Measurements from ENCODE around the gene BAK1. TPM values are rescaled to one million over a fixed set of nuclear protein-coding genes. Genes with fewer than 3 reads are reported as not detected.

The BAK1 gene
- total and polyA plus RNA-seq, 2 of the 13 experiments (the other 11 are each of a cell fraction or from before 2014, with no cell fraction given): 15.0 to 23.8 TPM

DNA sequence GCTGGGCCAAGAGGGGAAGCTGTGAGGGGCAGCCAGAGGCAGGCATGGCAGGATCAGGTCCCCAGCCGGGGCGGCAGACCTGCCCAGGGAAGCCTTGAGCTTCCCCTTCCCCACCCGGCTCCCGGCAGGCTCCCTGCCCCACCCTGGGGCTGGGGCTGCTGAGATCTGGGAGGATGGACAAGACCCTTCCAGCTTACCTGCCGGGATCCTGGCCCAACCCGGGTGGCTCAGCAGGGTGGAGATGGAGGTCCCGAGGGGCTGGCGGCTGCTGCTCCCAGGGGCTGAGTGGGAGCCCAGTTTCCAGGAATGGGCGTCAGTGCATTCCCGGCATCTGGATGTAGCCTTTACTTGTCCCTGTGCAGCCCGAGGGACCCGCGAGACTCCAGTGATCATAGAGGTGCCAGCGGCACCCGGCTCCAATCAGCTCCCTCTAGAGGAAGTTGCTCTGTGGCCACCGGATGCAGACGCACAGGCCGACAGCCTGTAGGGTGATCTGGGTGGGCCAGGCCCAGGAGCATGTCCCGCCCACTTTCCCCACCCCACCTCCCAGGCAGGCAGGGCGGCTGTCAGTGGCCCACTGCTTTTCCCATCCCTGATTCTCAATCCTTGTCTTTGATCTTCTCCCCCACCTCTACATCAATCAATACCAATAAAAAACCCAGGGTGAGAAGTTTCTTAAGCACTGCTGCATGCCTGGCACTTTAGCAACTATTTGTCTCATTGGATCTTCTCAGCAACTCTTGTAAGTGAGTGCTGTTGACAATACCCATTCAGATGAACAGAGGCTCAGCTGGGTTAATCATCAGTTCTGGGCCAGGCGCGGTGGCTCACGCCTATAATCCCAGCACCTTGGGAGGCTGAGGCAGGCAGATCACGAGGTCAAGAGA lies at the start of gene BAK1 (continued):
- TF ChIP-seq ZBTB1 (CRISPR knock-in tag; IDR thresholded peaks at IDR 0.05; ENCODE audit: borderline replicate concordance): no peak
- TF ChIP-seq, protein P1, sequence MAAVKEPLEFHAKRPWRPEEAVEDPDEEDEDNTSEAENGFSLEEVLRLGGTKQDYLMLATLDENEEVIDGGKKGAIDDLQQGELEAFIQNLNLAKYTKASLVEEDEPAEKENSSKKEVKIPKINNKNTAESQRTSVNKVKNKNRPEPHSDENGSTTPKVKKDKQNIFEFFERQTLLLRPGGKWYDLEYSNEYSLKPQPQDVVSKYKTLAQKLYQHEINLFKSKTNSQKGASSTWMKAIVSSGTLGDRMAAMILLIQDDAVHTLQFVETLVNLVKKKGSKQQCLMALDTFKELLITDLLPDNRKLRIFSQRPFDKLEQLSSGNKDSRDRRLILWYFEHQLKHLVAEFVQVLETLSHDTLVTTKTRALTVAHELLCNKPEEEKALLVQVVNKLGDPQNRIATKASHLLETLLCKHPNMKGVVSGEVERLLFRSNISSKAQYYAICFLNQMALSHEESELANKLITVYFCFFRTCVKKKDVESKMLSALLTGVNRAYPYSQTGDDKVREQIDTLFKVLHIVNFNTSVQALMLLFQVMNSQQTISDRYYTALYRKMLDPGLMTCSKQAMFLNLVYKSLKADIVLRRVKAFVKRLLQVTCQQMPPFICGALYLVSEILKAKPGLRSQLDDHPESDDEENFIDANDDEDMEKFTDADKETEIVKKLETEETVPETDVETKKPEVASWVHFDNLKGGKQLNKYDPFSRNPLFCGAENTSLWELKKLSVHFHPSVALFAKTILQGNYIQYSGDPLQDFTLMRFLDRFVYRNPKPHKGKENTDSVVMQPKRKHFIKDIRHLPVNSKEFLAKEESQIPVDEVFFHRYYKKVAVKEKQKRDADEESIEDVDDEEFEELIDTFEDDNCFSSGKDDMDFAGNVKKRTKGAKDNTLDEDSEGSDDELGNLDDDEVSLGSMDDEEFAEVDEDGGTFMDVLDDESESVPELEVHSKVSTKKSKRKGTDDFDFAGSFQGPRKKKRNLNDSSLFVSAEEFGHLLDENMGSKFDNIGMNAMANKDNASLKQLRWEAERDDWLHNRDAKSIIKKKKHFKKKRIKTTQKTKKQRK (IDR thresholded peaks at IDR 0.05; ENCODE audit: low read length): no peak
- no peak for TF ChIP-seq ZNF432 (CRISPR knock-in tag; IDR thresholded peaks at IDR 0.05; ENCODE audit: borderline replicate concordance)
- TF ChIP-seq CREB3 (CRISPR knock-in tag; IDR thresholded peaks at IDR 0.05): no peak
- TF ChIP-seq ZNF207 (IDR thresholded peaks at IDR 0.05; ENCODE audit: borderline replicate concordance): no peak
- TF ChIP-seq ZNF430 (CRISPR knock-in tag; IDR thresholded peaks at IDR 0.05): no peak; the same call in 1 of the 2 replicates
- TF ChIP-seq RELA (CRISPR knock-in tag; IDR thresholded peaks at IDR 0.05): no peak
- TF ChIP-seq GTF2F1 (IDR thresholded peaks at IDR 0.05; ENCODE audit: low read length): no peak
- TF ChIP-seq AHR (CRISPR knock-in tag; IDR thresholded peaks at IDR 0.05): 0 out of 2 replicates have a peak, but pooled peaks have one; percentile 6
- no peak for TF ChIP-seq SP1 (IDR thresholded peaks at IDR 0.05)
- TF ChIP-seq SP1 (CRISPR knock-in tag; IDR thresholded peaks at IDR 0.05): peak; percentile 89
- TF ChIP-seq DNMT1 (CRISPR knock-in tag; IDR thresholded peaks at IDR 0.05): no peak
- peak; percentile 66; the same call in 1 of the 2 replicates for TF ChIP-seq FOXP4 (CRISPR knock-in tag; IDR thresholded peaks at IDR 0.05)
- no peak for TF ChIP-seq CC2D1A (CRISPR knock-in tag; IDR thresholded peaks at IDR 0.05)
- TF ChIP-seq SUZ12 (IDR thresholded peaks at IDR 0.05; ENCODE audit: low read depth, low read length): no peak
- TF ChIP-seq HDAC6 (IDR thresholded peaks at IDR 0.05; ENCODE audit: low read depth, low read length): no peak
- no peak for TF ChIP-seq HNRNPH1 (optimal IDR thresholded peaks at IDR 0.05; ENCODE audit: low read depth, low read length)
- TF ChIP-seq STAT6 (CRISPR knock-in tag; IDR thresholded peaks at IDR 0.05; ENCODE audit: borderline replicate concordance): 0 out of 2 replicates have a peak, but pooled peaks have one; percentile 35

All from HepG2 (cell line).